GM12891 (cell line): ENCODE measurements around the gene TENT5C.

Experiments
- PAX5 ChIP-seq: IDR thresholded peaks from 2 replicates; pipeline ENCODE4 v1.6.1; 2011; ENCODE audit warnings: low read length, moderate library complexity, mild to moderate bottlenecking; ENCODE audit not compliant: insufficient read depth, severe bottlenecking
- POLR2A ChIP-seq: IDR thresholded peaks from 2 replicates; pipeline ENCODE4 v1.6.1; 2011; ENCODE audit warnings: low read depth, low read length, control low read depth
- SPI1 ChIP-seq: IDR thresholded peaks from 2 replicates; pipeline ENCODE4 v1.6.1; 2011; ENCODE audit warnings: low read depth, low read length, control low read depth
- TAF1 ChIP-seq: IDR thresholded peaks from 2 replicates; pipeline ENCODE4 v1.6.1; 2011; ENCODE audit warnings: low read depth, low read length, control low read depth

DNA sequence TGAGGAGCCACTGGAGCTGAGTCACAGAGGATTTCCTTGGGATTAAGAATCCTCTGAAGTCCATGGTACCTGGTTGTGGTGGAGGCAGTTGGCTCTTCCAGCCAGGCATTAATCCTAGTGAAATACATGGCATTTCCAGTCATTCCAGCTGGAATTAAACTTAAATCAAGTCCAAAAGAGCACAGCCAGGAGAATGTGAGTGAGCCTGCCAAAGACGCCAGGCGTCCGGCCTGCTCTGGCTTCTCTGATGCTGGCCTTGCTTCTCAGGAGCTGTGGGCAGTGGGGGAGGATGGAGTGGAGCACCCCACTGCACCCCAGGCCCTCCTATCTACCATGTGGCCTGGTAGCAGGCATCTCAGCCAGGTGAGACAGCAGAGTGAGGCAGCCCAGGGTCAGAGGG is 23.4 kb upstream of the TENT5C start:
- TF ChIP-seq POLR2A, result no peak
- no peak for TF ChIP-seq PAX5
- TF ChIP-seq TAF1, result no peak
- TF ChIP-seq SPI1, result no peak
